COLO668 (cell line): Measurements from ENCODE around the gene INHA.
A peak's percentile ranks its signal among the peaks of the same experiment; 100 is the strongest.

Experiments
- DNase-seq: peaks from one replicate; lab custom pipeline; 2025; ENCODE audit not compliant: unreplicated experiment; lab: John Stamatoyannopoulos, UW

INHA gene

GRCh38 chr2:219572237-219573001, at the start of gene INHA:
Gene INHA, plus strand, starts transcription at chr2:219572310. Its CDS starts 65 bp downstream, at chr2:219572375.
- no peak for DNase-seq

GRCh38 chr2:219523031-219523671, 49.0 kb upstream of the INHA start:
- no peak for DNase-seq

- DNase-seq, result no peak
Observed at GRCh38 chr2:219524817-219525216, 47.3 kb upstream of the INHA start.

- DNase-seq, result no peak
Observed at GRCh38 chr2:219525533-219526232, 46.4 kb upstream of the INHA start.

- DNase-seq, result peak; percentile 9
Observed at GRCh38 chr2:219526320-219527075, 45.6 kb upstream of the INHA start.

GRCh38 chr2:219527076-219527394, 45.1 kb upstream of the INHA start:
- peak; percentile 48 for DNase-seq

- DNase-seq, result no peak
Observed at GRCh38 chr2:219527472-219527871, 44.6 kb upstream of the INHA start.

GRCh38 chr2:219530048-219530963, 41.8 kb upstream of the INHA start:
- DNase-seq, result peak; percentile 87

GRCh38 chr2:219531639-219532377, 40.3 kb upstream of the INHA start:
- DNase-seq, result peak; percentile 80

GRCh38 chr2:219532378-219532649, 39.8 kb upstream of the INHA start:
- DNase-seq, result no peak

GRCh38 chr2:219533930-219534661, 38.0 kb upstream of the INHA start:
- no peak for DNase-seq

GRCh38 chr2:219536425-219536824, 35.7 kb upstream of the INHA start:
- no peak for DNase-seq

GRCh38 chr2:219536967-219537366, 35.1 kb upstream of the INHA start:
- no peak for DNase-seq

- no peak for DNase-seq
Observed at GRCh38 chr2:219537657-219538488, 34.2 kb upstream of the INHA start.

GRCh38 chr2:219538504-219538951, 33.6 kb upstream of the INHA start:
- no peak for DNase-seq

GRCh38 chr2:219538956-219539788, 32.9 kb upstream of the INHA start:
- no peak for DNase-seq

- DNase-seq, result no peak
Observed at GRCh38 chr2:219539926-219540678, 32.0 kb upstream of the INHA start.
